Spleen (tissue), 7 donors: Measurements from ENCODE around the gene FAM25G.
"Not testable (repeated sequence)": the region's sequence is repeated elsewhere in the genome, so short reads cannot be mapped to it uniquely, and the experiment has no call there.

Source experiments
- CTCF ChIP-seq, 11 experiments: fragments of 200-600 bp in 7 of 11; fragments of 450-650 bp in 4 of 11; sonication (generic) in 4 of 11; IDR thresholded peaks in 8 of 11; conservative IDR thresholded peaks in 3 of 11; 1 replicate in 7 of 11; 2 replicates in 4 of 11; pipeline versions ENCODE4 v1.4.0 to v1.8.0; 2016 to 2021; ENCODE audit warnings: antibody characterized with exemption in 11 of 11, inconsistent platforms in 4 of 11, mild to moderate bottlenecking in 1 of 11
- POLR2A ChIP-seq, 3 donors: fragments of 450-650 bp; IDR thresholded peaks; one replicate each; pipeline ENCODE4 v1.5.1; 2017; ENCODE audit warnings: antibody characterized with exemption in 3 of 3, mild to moderate bottlenecking in 1 of 3
- donor health status: DM: no; HTN: no; CAD: no; lungs with moderate emphysema.
- donor health status: DM: no; HTN: no; CAD: no.
- donor health status: DM: no; HTN: no; CAD: no.

- TF ChIP-seq CTCF (IDR thresholded peaks at IDR 0.05 in 8 of 11, conservative IDR thresholded peaks at IDR 0.05 in 3 of 11); POLR2A (IDR thresholded peaks at IDR 0.05): not testable (repeated sequence)
These were observed 2.7 kb upstream of the FAM25G start for GRCh38 chr10:47494226-47494625.
